ENCODE results near the gene ELP5.

ELP5 gene

DNA sequence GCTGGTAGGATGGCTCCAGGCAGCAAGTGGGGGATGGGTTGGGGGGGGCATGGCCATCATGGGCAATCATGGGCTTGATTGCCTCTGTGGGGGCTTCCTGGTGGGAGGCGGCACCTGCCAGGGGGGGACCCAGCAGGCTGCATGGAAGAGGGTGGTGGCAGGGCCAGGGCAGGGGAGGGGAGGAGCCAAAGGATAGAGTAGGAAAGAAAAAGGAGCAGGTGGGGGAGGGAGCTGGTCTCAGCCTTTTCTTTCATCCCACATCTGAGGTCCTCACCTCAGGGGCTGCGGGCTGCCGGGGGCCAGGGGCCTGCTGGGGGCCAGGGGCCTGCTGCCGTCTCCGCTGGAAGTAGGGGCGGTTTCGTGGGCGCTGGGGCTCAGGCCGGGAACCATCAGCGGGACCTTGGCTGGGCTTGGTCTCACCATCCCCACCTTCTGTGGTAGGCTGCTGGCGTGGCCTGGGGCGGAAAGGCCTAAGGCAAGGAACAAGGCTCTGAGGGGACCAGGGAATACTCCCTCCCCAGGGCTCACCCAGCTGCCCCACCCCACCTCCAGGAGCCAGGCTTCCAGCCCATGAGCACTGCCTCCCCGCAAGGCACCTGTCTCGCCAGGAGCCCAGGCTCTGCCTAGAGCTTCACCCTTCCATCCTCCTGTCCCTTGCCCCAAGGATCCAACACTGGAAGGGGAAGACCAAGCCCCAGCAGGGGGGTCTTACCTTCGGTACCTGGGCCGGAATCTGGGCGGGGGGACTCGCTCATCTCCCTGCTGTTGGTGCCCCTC, 37.4 kb downstream of the ELP5 start:
- no peak for DNase-seq

DNA sequence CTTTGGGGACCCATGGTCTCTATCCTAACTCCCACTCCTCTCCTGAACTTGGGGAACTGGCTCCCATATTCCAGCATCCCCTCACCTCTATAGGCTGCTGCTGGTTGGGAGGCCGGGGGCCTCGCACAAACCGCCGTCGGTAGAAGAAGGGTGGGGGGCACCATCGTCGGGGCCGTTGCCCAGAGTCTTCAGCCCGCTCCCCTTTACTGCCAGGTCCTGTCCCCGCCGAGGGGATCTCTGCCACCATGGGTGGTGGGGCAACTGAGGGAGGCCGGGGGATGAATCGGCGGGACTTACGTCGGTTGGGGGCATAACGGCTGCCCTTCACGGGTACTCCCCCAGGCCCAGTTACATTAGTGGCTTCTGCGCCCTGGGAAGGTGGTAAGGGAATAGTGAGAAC, 38.2 kb downstream of the ELP5 start:
- no peak for DNase-seq

DNA sequence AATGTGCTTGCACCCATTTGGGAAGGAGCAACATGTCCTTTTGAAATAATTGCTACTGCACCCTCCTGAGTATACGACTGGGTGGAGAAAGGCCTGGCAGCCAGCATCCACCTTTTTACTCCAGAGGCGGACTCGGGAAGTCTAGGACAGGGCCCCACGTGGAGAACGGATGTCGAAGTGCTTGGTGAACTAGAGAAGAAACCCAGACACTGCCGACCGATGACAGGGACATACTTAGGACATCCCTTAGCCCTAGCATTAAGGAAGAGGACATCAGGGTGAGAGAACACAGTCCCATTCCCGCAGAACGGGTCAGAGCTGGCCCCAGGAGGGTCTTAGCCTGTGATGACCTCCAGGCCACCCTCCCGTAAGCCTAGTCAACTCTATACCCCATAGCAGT, 38.7 kb downstream of the ELP5 start:
- DNase-seq = no peak

DNA sequence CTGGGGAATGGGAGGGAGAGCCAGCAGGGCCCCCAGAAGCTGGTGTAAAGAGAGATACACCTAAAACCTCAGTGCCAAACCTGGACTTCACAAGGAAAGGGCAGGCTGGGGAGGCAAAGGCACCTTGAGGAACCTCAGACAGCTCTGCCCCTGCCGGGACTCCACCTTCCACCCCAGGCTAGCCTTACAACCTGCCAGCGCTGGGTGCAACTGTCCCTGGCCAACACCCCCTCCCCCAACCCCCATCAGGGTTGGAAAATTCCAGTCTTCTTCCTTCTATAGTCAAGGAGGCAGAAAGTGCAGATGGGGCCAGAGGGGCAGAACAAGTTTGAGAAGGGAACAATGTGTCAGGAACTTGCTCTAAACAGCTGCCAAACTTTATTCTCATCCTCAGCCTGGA, 40.2 kb downstream of the ELP5 start:
- no peak for DNase-seq

DNA sequence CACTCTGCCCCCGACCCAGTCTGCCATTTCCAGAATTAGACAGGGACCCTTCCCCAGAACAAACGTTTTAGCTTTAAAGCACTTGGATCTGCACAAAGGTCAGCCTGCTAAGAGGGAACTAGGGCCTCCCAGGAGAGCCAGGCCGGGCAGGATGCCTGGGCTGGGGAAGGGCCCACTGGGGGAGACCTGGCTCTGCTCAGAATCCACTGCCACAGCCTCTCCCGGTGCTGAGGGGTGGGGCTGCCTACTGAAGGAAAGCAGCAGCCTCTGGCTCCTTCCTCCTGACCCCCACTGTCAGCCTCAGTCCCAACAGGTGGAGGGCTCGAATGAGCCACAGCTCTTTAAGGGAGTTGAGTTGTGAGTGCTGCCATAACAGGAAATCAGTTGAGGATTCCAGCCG, 40.7 kb downstream of the ELP5 start:
- no peak for DNase-seq

DNA sequence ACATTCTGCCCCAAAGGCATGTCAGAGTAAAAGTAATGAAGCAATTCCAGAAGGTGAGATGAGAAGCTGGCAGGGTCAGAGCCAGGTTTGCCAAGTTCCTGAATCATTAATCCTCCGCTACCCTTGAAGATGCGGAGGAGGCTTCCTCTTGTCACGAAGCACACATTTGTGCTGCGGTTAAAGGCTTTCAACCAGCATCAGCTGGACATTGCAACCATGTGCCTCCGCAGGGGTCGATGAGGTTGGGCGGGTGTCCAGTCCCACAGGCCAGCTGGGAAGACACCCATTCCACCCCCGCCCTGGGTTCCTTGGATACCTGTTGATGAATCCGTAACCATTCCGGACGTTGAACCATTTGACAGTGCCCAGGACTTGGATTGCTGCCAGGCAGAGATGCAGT, 41.1 kb downstream of the ELP5 start:
- no peak for DNase-seq

DNA sequence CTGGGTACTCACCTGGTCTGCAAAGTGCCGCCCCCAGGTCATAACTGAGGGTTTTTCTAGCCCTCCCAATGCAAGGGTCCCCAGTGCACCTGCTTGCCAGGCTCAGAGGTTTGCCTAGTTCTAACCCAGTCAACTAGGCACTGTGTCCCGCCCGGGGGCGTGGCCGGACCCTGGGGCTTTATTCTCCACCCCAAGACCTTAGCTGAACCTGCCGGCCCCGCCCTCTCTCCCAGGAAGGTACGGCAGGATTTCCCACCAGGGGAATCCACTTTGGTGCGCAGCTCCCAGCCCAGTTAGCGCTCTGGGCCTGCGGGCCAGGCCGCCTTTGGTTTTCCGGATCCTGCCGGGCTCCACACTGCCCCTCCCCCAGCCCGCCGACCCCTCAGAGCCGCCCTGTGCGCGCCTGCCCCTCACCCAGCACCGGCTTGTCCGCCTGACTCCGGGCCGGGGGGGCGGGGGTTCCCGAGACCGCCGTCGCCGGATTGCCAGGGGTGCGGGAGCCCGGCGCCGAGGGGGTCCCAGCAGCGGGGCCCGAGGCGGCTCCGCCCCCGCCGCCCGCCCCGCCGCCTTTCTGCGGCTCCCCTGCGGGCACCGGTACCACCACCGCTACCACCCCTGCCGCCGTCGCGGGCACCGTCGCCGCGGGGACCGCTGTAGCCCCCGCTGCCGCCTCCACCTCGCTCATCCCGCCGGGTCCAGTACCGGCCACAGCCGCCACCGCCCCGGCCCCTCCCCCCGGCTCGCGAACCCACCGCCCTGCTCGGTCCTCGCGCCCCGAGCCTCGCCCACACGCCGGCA, 42.0 kb downstream of the ELP5 start:
- no peak for DNase-seq

DNA sequence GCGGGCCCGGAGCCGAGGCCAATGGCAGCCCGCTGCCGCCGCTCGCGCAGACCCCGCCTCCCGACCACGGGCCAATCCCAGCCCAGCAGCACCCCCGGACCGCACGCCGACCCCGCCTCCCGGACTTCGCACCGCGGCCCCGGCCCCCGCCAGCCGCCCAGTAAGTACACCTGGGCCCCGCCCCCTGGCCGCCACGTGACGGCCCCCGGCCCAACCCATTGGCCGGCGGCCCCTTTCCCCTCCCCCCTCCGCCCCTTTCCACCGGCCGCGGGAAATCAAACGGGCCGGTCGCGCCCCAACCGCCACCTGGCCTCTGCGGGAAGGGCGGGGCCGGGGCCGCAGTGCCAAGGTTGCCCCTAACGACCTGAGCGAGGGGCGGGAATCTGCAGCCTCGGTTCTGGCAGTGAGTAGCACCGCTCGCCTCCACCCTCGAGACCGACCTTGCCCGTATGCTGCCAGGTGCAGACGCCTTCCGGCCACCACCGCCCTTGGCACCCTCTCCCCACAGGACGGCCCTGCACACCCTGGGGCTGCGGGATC, 42.7 kb downstream of the ELP5 start, which contains the start of gene YBX2:
YBX2 (minus strand) TSS at position 26 of the 540 bp plus-strand sequence. CDS start 139 bp downstream, outside the sequence.
- peak; percentile 65 to 75 for DNase-seq

DNA sequence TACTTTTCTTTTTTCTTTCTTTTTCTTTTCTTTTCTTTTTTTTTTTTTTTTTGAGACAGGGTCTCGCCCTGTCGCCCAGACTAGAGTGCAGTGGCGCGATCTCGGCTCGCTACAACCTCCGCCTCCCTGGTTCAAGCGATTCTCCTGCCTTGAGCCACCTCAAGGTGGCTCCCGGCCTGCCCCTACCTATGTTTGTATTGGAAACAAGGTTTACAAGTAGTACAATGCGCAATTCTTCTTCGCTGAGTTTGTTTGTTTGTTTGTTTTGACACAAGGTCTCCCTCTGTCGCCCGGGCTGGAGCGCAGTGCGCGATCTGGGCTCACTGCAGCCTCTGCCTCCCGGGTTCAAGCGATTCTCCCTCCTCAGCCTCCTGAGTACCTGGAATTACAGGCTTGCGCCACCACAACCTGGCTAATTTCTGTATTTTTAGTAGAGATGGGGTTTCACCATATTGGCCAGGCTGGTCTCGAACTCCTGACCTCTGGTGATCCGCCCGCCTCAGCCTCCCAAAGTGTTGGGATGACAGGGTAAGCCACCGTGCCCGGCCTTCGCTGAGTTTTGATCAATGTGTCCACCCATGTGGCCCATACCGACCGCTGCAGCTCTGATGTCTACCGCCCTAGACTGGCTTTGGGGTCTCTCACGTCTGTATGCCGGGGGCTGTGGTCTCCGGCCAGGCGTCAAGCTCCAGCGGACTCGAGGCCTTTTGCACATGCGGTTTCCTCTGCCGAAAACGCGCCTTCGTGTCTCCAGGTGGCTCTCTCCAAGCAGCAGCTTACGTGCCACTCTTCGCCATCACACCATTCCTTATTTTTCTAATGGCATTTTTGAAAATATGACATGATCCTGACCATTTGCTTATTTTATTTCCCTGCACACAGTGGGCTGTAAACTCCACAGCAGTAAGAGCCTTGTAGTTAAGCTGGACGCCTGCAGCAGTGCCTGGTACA, 43.5 kb downstream of the ELP5 start:
- no peak for DNase-seq

DNA sequence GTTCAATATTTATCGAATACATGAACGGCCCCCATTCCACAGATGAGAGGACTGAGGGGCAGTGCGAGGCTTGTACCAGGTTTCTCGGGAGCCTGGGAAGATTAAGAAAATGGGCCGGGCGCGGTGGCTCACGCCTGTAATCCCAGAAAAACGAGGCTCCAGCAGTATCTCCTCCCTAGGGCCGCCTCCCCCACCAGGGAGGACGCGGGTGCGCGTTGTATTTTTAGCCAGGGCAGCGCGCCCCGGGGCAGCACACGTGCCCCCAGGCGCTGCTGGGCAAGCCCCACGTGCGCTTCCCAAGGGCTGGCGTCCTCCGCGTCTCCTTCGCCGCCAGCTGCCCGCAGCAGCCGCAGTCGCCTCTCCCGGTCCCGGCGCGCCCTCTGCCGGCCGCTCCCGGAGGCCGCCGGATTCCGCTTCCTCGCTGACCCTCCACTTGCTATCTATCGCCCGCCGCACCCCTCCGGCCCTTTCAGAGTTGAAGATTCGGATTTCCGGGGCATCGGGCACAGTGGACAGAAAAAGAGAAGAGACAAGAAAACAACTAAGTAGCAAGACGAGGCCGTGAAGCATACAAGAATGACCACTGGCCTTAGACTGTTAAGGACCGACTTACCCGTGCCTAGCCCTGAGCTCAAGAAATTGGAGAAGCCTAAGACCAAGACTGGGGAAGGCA, 44.3 kb downstream of the ELP5 start:
- peak; percentile 57 to 67 for DNase-seq

DNA sequence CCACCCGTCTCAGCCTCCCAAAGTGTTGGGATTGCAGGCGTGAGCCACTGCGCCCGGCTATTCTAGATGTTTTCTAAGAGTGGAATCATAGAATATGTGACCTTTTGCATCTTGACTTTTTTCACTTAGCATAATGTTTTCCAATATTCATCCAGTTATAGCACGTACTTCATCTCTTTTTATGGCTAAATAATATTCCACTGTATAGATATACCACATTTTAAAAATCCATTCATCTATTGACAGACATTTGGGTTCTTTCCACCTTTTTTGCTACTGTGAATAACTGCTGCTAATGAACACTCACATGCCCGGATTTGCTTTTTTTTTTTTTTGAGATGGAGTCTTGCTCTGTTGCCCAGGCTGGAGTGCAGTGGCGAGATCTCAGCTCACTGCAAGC, 52.2 kb downstream of the ELP5 start:
- DNase-seq = no peak

DNA sequence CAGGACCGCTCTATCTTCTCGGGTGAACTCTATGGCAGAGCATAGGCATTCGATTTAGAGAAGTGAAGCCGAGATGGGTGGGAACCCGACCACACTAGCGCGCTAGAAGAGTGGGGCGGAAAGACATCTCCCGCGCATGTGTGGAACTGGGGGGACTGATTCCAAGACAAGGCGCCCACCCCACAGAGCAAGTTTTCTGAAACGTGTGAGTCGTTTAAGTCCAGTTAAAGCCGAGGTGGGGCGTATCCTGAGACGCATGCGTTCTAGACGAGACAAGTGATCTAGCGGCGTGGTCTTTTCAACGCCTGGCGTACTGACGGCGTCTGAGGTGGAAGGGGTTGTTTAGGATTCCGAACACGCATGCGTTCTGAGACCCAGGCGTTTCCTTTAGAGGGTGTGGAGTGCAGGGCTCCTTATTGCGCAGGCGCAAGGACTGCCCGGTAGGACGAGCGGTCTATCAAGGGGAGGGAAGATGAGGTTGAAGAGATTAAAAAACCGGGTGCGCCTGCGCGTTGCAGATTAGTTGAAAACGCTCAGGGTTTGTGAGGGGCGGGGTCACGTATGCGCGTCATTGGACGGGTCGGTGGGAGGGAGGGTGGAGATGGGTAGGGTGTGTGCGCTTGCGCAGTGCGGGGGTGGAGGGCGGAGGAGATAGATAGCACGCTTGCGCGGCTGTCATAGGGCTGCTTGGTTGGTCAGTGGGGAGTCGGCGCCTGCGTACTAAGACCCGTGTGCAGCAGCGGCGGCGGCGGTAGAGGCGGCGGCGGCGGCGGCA, 55.1 kb downstream of the ELP5 start, which contains the start of gene EIF5A:
EIF5A (plus strand) TSS at position 718 of the 775 bp plus-strand sequence. CDS start 2,008 bp downstream, outside the sequence.
- DNase-seq = peak; percentile 100

DNA sequence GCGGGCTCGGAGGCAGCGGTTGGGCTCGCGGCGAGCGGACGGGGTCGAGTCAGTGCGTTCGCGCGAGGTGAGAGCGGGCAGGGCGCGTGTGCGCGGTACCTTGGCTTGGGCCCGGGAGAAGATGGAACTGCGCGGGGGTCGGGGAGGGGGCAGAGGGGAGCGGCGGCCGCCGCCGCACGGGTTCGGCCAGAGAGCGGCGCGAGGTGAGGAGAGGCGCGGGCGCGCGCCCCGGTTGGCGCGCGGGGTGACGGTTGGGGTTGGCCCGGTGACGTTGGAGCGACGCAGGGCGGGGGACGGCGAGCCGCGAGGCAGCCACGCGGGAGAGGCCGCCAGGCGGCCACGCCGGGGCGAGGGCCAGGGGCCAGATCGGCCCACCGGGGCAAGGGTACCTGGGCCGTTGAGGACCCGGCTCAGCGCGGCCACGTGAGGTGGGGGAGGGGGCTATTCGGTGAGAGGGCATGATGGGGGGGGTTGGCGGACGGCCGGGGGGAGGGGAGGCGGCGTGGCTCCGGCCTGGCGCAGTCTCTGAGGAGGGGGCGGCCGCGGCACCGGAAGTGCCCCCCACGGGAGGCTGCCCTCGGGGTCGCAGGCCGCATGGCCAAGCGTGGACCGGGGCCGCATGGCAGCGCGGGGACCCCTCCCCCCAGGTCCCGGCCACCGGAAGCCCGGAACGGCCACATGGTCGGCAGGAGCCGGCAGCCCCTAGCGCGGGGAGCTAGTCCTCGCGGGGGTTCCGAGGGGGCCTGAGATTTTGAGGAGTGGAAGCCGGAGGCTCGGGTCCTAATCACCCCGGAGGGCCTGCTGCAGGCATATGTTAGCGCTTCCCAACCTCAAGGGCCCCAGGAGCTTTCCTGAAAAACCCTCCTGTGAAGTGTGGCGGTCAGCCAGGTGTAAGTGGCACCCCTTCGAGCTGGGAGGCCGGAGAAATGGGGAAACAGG, 55.9 kb downstream of the ELP5 start:
- peak; percentile 44 to 53 for DNase-seq

DNA sequence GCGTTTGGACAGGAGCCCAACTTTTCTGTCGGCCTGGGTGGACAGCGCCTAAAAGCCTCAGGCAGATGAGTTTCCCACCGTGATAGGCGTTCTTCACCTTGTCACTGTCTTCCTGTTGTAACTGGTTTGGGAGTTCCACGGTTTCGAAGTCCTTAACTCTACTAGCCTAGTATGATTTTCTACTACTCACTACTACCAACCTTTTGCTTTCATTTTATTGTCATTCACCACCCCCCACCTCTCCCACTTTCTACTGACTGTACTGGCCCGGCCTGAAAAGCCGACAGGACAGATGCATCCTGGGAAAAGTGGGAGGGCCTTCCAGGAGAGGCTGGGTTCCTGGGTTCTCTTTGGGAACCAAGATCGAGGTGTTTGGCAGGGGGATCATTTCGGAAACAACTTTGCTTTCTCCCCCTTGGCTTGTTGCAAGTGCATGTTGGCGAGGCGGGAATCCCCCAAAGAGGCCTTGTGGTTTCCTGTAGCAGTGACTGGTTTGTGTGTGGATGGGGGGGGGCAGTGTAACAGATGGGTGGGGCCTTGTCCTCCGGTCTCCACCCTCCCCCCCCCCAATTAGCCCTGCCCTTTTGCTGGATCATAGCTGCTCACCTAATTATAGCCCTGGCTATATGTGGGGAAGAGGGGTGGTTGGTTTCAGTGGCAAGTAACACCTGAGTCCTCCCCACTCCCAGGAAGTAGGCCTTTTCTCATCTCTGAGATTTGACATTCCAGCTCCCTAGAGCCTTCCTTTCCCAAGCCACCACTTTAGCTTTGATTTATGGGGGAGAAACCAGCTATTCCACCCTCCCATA, 56.8 kb downstream of the ELP5 start:
- DNase-seq = peak; percentile 88 to 91
